K562 (cell line): ENCODE results near the gene PTRH1. TPM values are rescaled to one million over a fixed set of nuclear protein-coding genes. Genes with fewer than 3 reads are reported as not detected.
A peak's percentile ranks its signal among the peaks of the same experiment; 100 is the strongest.

Source experiments
- ATAC-seq: fragments of 200-7000 bp; cut with Tn5 transposase; 3 replicates; pipeline ENCODE4 v1.9.1; 2020; ENCODE audit warnings: moderate library complexity
- BruUV-seq: library from RNA; stranded (reverse); fragments of 400-500 nt; replicated peaks from 2 replicates; lab custom pipeline; 2021; lab: Mats Ljungman, UMichigan
- CTCF ChIA-PET: fragments of 300-600 bp; formaldehyde crosslinking; extraction: SDS; loops from one replicate; lab custom pipeline; 2021; ENCODE audit warnings: low intra/inter-chr PET ratio; lab: Yijun Ruan, JAX
- POLR2A ChIA-PET: fragments of 300-600, 350-650 bp; sonication (Branson Sonifier 250); formaldehyde crosslinking; extraction: SDS; loops from one replicate; lab custom pipeline; 2021; ENCODE audit warnings: antibody characterized with exemption, inconsistent platforms; lab: Yijun Ruan, JAX
- DNase-seq, 4 experiments: peaks; one replicate each; pipeline versions ENCODE4 v3.0.0 to v3.0.0-alpha.2; 2011 to 2018; ENCODE audit warnings: low spot score in 3 of 4, mixed read lengths in 3 of 4; ENCODE audit errors: extremely low read depth in 1 of 4
- FAIRE-seq: peaks from 2 replicates; lab custom pipeline; 2011; peaks lifted over from hg19 to GRCh38; lab: Jason Lieb, UNC
- H2AFZ ChIP-seq: 2 replicates; pipeline ENCODE4 v1.6.0; 2011; ENCODE audit warnings: low read depth, low read length, control low read depth, inconsistent platforms
- H3K27ac ChIP-seq: fragments of 200-600 bp; 3 replicates; pipeline ENCODE4 v1.8.0; 2011; ENCODE audit warnings: low read depth, mild to moderate bottlenecking, control low read depth, inconsistent platforms, low read length, moderate library complexity, mixed read lengths; ENCODE audit errors: extremely low read depth
- H3K27me3 ChIP-seq, 2 experiments: fragments of 300-600 bp in 1 of 2; 2 replicates in 1 of 2; 3 replicates in 1 of 2; pipeline versions ENCODE4 v1.6.0 to v1.8.0; 2011; ENCODE audit warnings: inconsistent platforms in 2 of 2, low read length in 2 of 2, mild to moderate bottlenecking in 1 of 2, mixed read lengths in 1 of 2, moderate library complexity in 1 of 2; ENCODE audit not compliant: control insufficient read depth in 2 of 2, insufficient read depth in 2 of 2
- H3K36me3 ChIP-seq: fragments of 300-600 bp; 3 replicates; pipeline ENCODE4 v1.8.0; 2011; ENCODE audit warnings: mild to moderate bottlenecking, low read length, inconsistent platforms; ENCODE audit not compliant: control insufficient read depth, insufficient read depth
- H3K4me1 ChIP-seq, 2 experiments: fragments of 200-600 bp in 1 of 2; replicated peaks in 1 of 2; 2 replicates in 1 of 2; 3 replicates in 1 of 2; pipeline versions ENCODE4 v1.5.1 to v1.8.0; 2011; ENCODE audit warnings: inconsistent platforms in 2 of 2, low read length in 2 of 2, mild to moderate bottlenecking in 1 of 2, mixed read lengths in 1 of 2, moderate library complexity in 1 of 2; ENCODE audit not compliant: control insufficient read depth in 2 of 2, insufficient read depth in 2 of 2
- H3K4me2 ChIP-seq: 2 replicates; pipeline ENCODE4 v1.6.1; 2011; ENCODE audit warnings: low read length, control low read depth, inconsistent platforms, mixed read lengths; ENCODE audit not compliant: insufficient read depth
- H3K4me3 ChIP-seq: fragments of 200-600 bp; sonication (generic), shearing (Covaris generic); 2 replicates; pipeline ENCODE4 v1.5.1; 2016; ENCODE audit warnings: control low read depth, inconsistent platforms
- H3K79me2 ChIP-seq: fragments of 200-600 bp; 3 replicates; pipeline ENCODE4 v1.8.0; 2011; ENCODE audit warnings: low read length, inconsistent platforms; ENCODE audit not compliant: control insufficient read depth, insufficient read depth
- H3K9ac ChIP-seq, 2 experiments: 2 replicates each; pipeline versions ENCODE4 v1.6.0 to v1.6.1; 2011; ENCODE audit warnings: low read depth in 2 of 2, low read length in 2 of 2, control low read depth in 1 of 2, inconsistent platforms in 1 of 2, mild to moderate bottlenecking in 1 of 2, mixed read lengths in 1 of 2; ENCODE audit not compliant: insufficient read depth in 1 of 2
- H3K9me1 ChIP-seq: one replicate; pipeline ENCODE4 v1.6.0; 2011; ENCODE audit warnings: inconsistent platforms, mild to moderate bottlenecking, low read length, moderate library complexity; ENCODE audit not compliant: control insufficient read depth, insufficient read depth
- H3K9me3 ChIP-seq: replicated peaks from 2 replicates; pipeline ENCODE4 v1.5.1; 2011; ENCODE audit warnings: low read depth, low read length, inconsistent platforms; ENCODE audit not compliant: control insufficient read depth, insufficient read depth
- H4K20me1 ChIP-seq: replicated peaks from 2 replicates; pipeline ENCODE4 v1.6.1; 2011; ENCODE audit warnings: low read length, inconsistent platforms, mixed read lengths; ENCODE audit not compliant: control insufficient read depth, insufficient read depth
- CBFB ChIP-seq: sonication (generic); formaldehyde crosslinking; IDR thresholded peaks from 2 replicates; pipeline ENCODE4 v1.4.0; 2020; ENCODE audit warnings: mild to moderate bottlenecking, missing genetic modification reagents
- GABPB2 ChIP-seq: fragments of 250-450 bp; sonication (Bioruptor Pico); conservative IDR thresholded peaks from 2 replicates; pipeline ENCODE4 v1.5.1; 2021; ENCODE audit warnings: mild to moderate bottlenecking
- HNRNPK ChIP-seq: fragments of 200-400 bp; formaldehyde crosslinking; IDR thresholded peaks from one replicate; pipeline ENCODE4 v1.6.1; 2018; ENCODE audit warnings: mild to moderate bottlenecking, low read depth, low read length; ENCODE audit not compliant: poor library complexity, severe bottlenecking
- KHSRP ChIP-seq: fragments of 450-650 bp; IDR thresholded peaks from 2 replicates; pipeline ENCODE4 v1.6.1; 2017
- MED1 ChIP-seq: sonication (generic); formaldehyde crosslinking; IDR thresholded peaks from 2 replicates; pipeline ENCODE4 v1.8.1; 2023; ENCODE audit warnings: missing genetic modification reagents, borderline replicate concordance
- POLR3A ChIP-seq: IDR thresholded peaks from 2 replicates; pipeline ENCODE4 v1.6.1; 2011; ENCODE audit warnings: borderline replicate concordance, mild to moderate bottlenecking, moderate library complexity; ENCODE audit not compliant: insufficient read length, insufficient read depth; ENCODE audit errors: extremely low read depth
- SMARCA4 ChIP-seq: fragments of 450-650 bp; IDR thresholded peaks from 2 replicates; pipeline ENCODE4 v1.6.1; 2016
- SMARCB1 ChIP-seq: IDR thresholded peaks from 2 replicates; pipeline ENCODE4 v1.6.1; 2011; ENCODE audit warnings: improper control_type of control experiment, low read depth; ENCODE audit not compliant: insufficient read length
- ZNF24 ChIP-seq: fragments of 450-650 bp; IDR thresholded peaks from 2 replicates; pipeline ENCODE4 v1.6.1; 2016
- ZNF41 ChIP-seq: fragments of 250-450 bp; sonication (Bioruptor Pico); conservative IDR thresholded peaks from 2 replicates; pipeline ENCODE4 v1.4.0; 2020; ENCODE audit warnings: mild to moderate bottlenecking
- WGBS: fragments of 100-300 bp; shearing (Covaris generic); methylation state at CpG from one replicate; pipeline ENCODE4 v1.1.6; 2016; ENCODE audit warnings: low coverage, mixed read lengths; ENCODE audit not compliant: insufficient coverage; ENCODE audit errors: missing lambda C conversion rate; 5-methylcytosine and 5-hydroxymethylcytosine counted together
- in situ Hi-C: fragments of 300-500 bp; cut with MboI; formaldehyde crosslinking; loops from 4 replicates; pipeline ENCODE4 v1.15.0; 2018; ENCODE audit warnings: inconsistent platforms, mixed read lengths
- intact Hi-C: fragments of 100-400 bp; cut with micrococcal nuclease; formaldehyde crosslinking; loops from 2 replicates; pipeline ENCODE4 v1.14.2; 2022
- polyA plus RNA-seq, 8 experiments: library from polyadenylated mRNA; depleted of rRNA in 4 of 8; stranded (reverse) in 5 of 8; unstranded in 3 of 8; fragments of >200 nt; fragmentation: Nextera tagmentation in 2 of 8; fragmentation: Illumina TruSeq in 1 of 8; extraction: Ambion mirVana in 2 of 8; extraction: Trizol in 1 of 8; gene quantifications; 2 replicates each; pipeline versions ENCODE4 v1.2.1 to v1.2.3, GENCODE V29; 2011 to 2014; ENCODE audit warnings: inconsistent platforms in 1 of 8, missing spikeins in 1 of 8
- total RNA-seq, 7 experiments: library from RNA; depleted of rRNA in 6 of 7; stranded (reverse); fragments of >200 nt in 6 of 7; fragmentation: Illumina TruSeq in 2 of 7; extraction: Trizol in 2 of 7; gene quantifications; 2 replicates each; pipeline versions ENCODE4 v1.2.1 to v1.2.3, GENCODE V29; 2011 to 2021; ENCODE audit warnings: low replicate concordance in 1 of 7
- TF ChIP-seq, protein P1 (sequence below): fragments of 450-650 bp; IDR thresholded peaks from 2 replicates; pipeline ENCODE4 v1.7.1; 2018; ENCODE audit warnings: mild to moderate bottlenecking, low read depth; ENCODE audit not compliant: partially characterized antibody
- TF ChIP-seq, protein P2 (sequence below), 2 experiments: fragments of 150-350 bp in 1 of 2; IDR thresholded peaks; 2 replicates each; pipeline ENCODE4 v1.6.1; 2012 to 2016; ENCODE audit warnings: low read depth in 2 of 2, low read length in 2 of 2, mild to moderate bottlenecking in 1 of 2, moderate library complexity in 1 of 2

The PTRH1 gene
- total and polyA plus RNA-seq, 9 of the 15 experiments (the other 6 are each of a cell fraction or from before 2014, with no cell fraction given) = 0.63 to 43.1 (median 5.7) TPM

DNA sequence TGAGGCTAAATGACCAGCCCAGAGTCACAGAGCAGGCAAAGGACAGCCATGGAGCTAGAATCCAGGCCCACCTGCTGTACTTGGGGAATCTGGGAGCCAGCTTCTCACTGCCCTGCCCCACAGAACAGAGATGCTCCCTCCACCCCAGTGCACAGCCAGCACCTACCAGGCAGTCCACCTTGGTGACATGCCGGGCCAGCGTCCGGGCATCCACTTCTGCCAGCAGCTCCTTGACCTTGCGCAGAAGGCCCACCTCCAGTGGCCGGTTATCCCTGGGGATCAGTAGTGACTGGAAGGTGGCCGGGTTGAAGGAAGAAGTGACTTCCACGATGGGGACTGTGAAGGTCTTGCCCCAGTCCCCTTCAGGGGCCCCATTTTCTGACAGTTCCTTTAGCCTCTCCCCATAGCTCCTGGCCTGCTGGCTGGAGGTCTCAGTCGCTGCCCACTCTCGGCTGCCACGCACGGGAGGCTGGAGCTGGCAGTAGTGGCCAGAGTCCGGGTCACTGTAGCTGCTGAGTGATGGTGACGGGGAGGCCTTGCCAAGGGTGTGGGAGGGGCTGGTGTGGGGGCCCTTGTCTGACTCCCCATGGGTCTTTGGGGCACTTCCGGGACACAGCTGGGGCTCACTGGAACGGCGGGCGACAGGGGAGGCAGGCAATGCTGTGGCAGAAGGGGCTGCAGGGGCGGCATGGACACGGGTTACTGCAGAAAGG lies 29.1 kb upstream of the PTRH1 start:
- H3K9me1 ChIP-seq = no peaks in the 10 kb centered on the region
- WGBS = 67% methylated on average over 14 of the region's 19 CpGs
- peaks cover 4% of the 10 kb centered on the region for H4K20me1 ChIP-seq
- no peak overlapping the region for H2AFZ ChIP-seq
- DNase-seq (no peak), ATAC-seq (no peak), FAIRE-seq (no peak)
- no peak overlapping the region for H3K4me3 ChIP-seq
- peaks cover 15 to 53% of the 10 kb centered on the region in 2 experiments for H3K4me1 ChIP-seq
- H3K27ac ChIP-seq = no peak overlapping the region
- peaks cover 9 to 29% of the 10 kb centered on the region in 2 experiments; a peak in 3 of 5 replicates for H3K27me3 ChIP-seq
- no peaks in the 10 kb centered on the region for H3K79me2 ChIP-seq
- in situ Hi-C loops (no loop called here), intact Hi-C loops (no loop called here)
- POLR2A ChIA-PET = interaction anchor here (0.6 to 0.9 kb wide), 4 partner anchors 19 to 719 kb away, joined by 3 to 4 read pairs (median 3); no protein-coding TSS in a partner anchor
- H3K9ac ChIP-seq = peak overlapping the region in 1 of 2 experiments; percentile 23; a peak in 1 of 4 replicates
- H3K9me3 ChIP-seq = no peaks in the 10 kb centered on the region
- H3K4me2 ChIP-seq = no peak overlapping the region
- CTCF ChIA-PET = no interaction called here
- BruUV-seq = no TSS peak
- H3K36me3 ChIP-seq = no peaks in the 10 kb centered on the region
- no peak for TF ChIP-seq POLR3A
- no peak for TF ChIP-seq SMARCB1
- no peak for TF ChIP-seq SMARCA4
- TF ChIP-seq, protein P1, sequence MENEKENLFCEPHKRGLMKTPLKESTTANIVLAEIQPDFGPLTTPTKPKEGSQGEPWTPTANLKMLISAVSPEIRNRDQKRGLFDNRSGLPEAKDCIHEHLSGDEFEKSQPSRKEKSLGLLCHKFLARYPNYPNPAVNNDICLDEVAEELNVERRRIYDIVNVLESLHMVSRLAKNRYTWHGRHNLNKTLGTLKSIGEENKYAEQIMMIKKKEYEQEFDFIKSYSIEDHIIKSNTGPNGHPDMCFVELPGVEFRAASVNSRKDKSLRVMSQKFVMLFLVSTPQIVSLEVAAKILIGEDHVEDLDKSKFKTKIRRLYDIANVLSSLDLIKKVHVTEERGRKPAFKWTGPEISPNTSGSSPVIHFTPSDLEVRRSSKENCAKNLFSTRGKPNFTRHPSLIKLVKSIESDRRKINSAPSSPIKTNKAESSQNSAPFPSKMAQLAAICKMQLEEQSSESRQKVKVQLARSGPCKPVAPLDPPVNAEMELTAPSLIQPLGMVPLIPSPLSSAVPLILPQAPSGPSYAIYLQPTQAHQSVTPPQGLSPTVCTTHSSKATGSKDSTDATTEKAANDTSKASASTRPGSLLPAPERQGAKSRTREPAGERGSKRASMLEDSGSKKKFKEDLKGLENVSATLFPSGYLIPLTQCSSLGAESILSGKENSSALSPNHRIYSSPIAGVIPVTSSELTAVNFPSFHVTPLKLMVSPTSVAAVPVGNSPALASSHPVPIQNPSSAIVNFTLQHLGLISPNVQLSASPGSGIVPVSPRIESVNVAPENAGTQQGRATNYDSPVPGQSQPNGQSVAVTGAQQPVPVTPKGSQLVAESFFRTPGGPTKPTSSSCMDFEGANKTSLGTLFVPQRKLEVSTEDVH = no peak
- TF ChIP-seq HNRNPK = no peak
- no peak for TF ChIP-seq KHSRP
- no peak for TF ChIP-seq MED1 (CRISPR knock-in tag)
- TF ChIP-seq, protein P2, sequence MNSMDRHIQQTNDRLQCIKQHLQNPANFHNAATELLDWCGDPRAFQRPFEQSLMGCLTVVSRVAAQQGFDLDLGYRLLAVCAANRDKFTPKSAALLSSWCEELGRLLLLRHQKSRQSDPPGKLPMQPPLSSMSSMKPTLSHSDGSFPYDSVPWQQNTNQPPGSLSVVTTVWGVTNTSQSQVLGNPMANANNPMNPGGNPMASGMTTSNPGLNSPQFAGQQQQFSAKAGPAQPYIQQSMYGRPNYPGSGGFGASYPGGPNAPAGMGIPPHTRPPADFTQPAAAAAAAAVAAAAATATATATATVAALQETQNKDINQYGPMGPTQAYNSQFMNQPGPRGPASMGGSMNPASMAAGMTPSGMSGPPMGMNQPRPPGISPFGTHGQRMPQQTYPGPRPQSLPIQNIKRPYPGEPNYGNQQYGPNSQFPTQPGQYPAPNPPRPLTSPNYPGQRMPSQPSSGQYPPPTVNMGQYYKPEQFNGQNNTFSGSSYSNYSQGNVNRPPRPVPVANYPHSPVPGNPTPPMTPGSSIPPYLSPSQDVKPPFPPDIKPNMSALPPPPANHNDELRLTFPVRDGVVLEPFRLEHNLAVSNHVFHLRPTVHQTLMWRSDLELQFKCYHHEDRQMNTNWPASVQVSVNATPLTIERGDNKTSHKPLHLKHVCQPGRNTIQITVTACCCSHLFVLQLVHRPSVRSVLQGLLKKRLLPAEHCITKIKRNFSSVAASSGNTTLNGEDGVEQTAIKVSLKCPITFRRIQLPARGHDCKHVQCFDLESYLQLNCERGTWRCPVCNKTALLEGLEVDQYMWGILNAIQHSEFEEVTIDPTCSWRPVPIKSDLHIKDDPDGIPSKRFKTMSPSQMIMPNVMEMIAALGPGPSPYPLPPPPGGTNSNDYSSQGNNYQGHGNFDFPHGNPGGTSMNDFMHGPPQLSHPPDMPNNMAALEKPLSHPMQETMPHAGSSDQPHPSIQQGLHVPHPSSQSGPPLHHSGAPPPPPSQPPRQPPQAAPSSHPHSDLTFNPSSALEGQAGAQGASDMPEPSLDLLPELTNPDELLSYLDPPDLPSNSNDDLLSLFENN (IDR thresholded peaks at IDR 0.05; ENCODE audit: low read depth in 2 of 2, low read length in 2 of 2) = no peak
- TF ChIP-seq ZNF41 (CRISPR knock-in tag) = no peak
- TF ChIP-seq ZNF24 = no peak
- no peak for TF ChIP-seq GABPB2
- no peak for TF ChIP-seq CBFB (CRISPR knock-in tag)
